ENCODE data around the gene FCHSD2. TPM values are rescaled to one million over a fixed set of nuclear protein-coding genes. Genes with fewer than 3 reads are reported as not detected.

The FCHSD2 gene
- total and polyA plus RNA-seq, 2 of the 8 experiments (the other 6 are each of a cell fraction or from before 2014, with no cell fraction given) = 4.1 to 7.8 TPM

DNA sequence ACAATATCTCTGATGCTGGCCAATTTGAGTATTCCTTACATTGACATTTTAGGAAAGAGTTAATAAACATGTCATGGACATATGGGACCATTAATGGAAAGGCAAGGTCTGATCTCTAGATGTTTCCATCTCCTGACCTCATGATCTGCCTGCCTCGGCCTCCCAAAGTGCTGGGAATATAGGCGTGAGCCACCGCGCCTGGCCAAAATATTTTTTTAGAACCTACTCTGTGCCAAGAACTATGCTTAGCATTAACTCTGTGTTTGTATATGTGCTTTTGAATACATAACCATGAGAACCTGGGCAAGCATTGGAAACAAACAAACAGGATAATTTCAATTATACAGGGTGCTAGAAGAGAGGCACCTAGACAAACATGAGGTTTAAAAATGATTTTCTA lies 204.7 kb downstream of the FCHSD2 start:
- Histone ChIP-seq H4K5ac (ENCODE audit: insufficient read length, low read depth, low read length) (no peak overlapping the region), H4K8ac (ENCODE audit: extremely low read depth, insufficient read depth, low read length) (no peak overlapping the region), H3K18ac (ENCODE audit: extremely low read depth, low read length) (no peak overlapping the region), H2BK120ac (replicated peaks; ENCODE audit: low read depth, low read length) (no peak overlapping the region), H3K27me3 (replicated peaks in 1 of 4; ENCODE audit: control insufficient read depth in 3 of 4, extremely low read depth in 1 of 4, insufficient read depth in 3 of 4, low read length in 3 of 4) (no peaks in the 10 kb centered on the region), H3K79me2 (ENCODE audit: control insufficient read depth in 1 of 2, insufficient read depth in 2 of 2, low read length in 2 of 2) (no peaks in the 10 kb centered on the region), H3K27ac (ENCODE audit: low read depth, low read length) (no peak overlapping the region), H3K36me3 (ENCODE audit: control insufficient read depth in 2 of 4, insufficient read depth in 4 of 4, low read length in 3 of 4) (no peaks in the 10 kb centered on the region), H2BK20ac (ENCODE audit: low read length) (no peak overlapping the region), H3K14ac (ENCODE audit: insufficient read length) (no peak overlapping the region), H3K79me1 (ENCODE audit: low read depth, low read length) (no peaks in the 10 kb centered on the region), H3K23me2 (ENCODE audit: low read depth, low read length) (no peaks in the 10 kb centered on the region), H4K91ac (replicated peaks; ENCODE audit: insufficient read length, low read length) (no peak overlapping the region), H3K9me3 (ENCODE audit: insufficient read depth in 2 of 2, low read depth in 1 of 2, low read length in 1 of 2) (no peaks in the 10 kb centered on the region), H3K4me1 (replicated peaks in 1 of 4; ENCODE audit: control insufficient read depth in 3 of 4, insufficient read depth in 4 of 4, low read length in 3 of 4) (no peaks in the 10 kb centered on the region), H3K56ac (replicated peaks; ENCODE audit: insufficient read length, low read depth, low read length) (no peak overlapping the region), H2BK5ac (ENCODE audit: low read depth, low read length) (no peak overlapping the region), H4K20me1 (replicated peaks in 1 of 2; ENCODE audit: control insufficient read depth in 1 of 2, insufficient read depth in 2 of 2, low read length in 2 of 2) (no peaks in the 10 kb centered on the region), H2AK5ac (ENCODE audit: low read depth, low read length) (no peak overlapping the region), H2BK12ac (ENCODE audit: low read depth, low read length) (no peak overlapping the region), H3K9ac (replicated peaks in 1 of 4; ENCODE audit: extremely low read depth in 1 of 4, low read depth in 3 of 4, low read length in 3 of 4) (no peak overlapping the region), H3K4ac (replicated peaks; ENCODE audit: insufficient read length, low read depth, low read length) (no peak overlapping the region), H2AFZ (ENCODE audit: low read length) (no peak overlapping the region), H2BK15ac (ENCODE audit: low read length) (no peak overlapping the region), H3K23ac (ENCODE audit: insufficient read length) (no peak overlapping the region), H3K4me3 (ENCODE audit: extremely low read depth in 1 of 4, insufficient read depth in 2 of 4, low read depth in 3 of 4, low read length in 4 of 4) (no peak overlapping the region), H3K4me2 (ENCODE audit: insufficient read depth in 1 of 2, low read depth in 2 of 2, low read length in 2 of 2) (no peak overlapping the region)
- FAIRE-seq = no peak
- DNase-seq (ENCODE audit: low read depth in 1 of 2, low spot score in 2 of 2) = no peak
- ChIA-PET CTCF (ENCODE audit: partially characterized antibody) (interaction anchor here (0.6 kb wide), 1 partner anchor 24 kb away, joined by 4 read pairs; no protein-coding TSS in a partner anchor), POLR2A (ENCODE audit: partially characterized antibody) (no interaction called here)
- TF ChIP-seq JUND (IDR thresholded peaks at IDR 0.05; ENCODE audit: low read length) = no peak
- TF ChIP-seq NANOG (IDR thresholded peaks at IDR 0.05; ENCODE audit: insufficient read depth, low read depth, low read length, poor library complexity, severe bottlenecking) = no peak
- TF ChIP-seq ZNF274 (IDR thresholded peaks at IDR 0.05; ENCODE audit: borderline replicate concordance, extremely low read depth, low read length) = no peak
- TF ChIP-seq RNF2 (IDR thresholded peaks at IDR 0.05; ENCODE audit: borderline replicate concordance, low read depth, low read length, missing control alignments, poor library complexity, severe bottlenecking) = no peak
- TF ChIP-seq, protein P1, sequence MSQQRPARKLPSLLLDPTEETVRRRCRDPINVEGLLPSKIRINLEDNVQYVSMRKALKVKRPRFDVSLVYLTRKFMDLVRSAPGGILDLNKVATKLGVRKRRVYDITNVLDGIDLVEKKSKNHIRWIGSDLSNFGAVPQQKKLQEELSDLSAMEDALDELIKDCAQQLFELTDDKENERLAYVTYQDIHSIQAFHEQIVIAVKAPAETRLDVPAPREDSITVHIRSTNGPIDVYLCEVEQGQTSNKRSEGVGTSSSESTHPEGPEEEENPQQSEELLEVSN (IDR thresholded peaks at IDR 0.05) = no peak
- no peak for TF ChIP-seq KDM5A (IDR thresholded peaks at IDR 0.05; ENCODE audit: low read length)
- 96% methylated on average over 4 of the region's 4 CpGs; no CpG with 5 or more reads in 1 of the 2 experiments for WGBS, 2 experiments (ENCODE audit: extremely low coverage in 1 of 2, insufficient coverage in 1 of 2, insufficient read length in 1 of 2, insufficient replicate concordance in 2 of 2, low coverage in 1 of 2, low lambda C conversion rate in 2 of 2, missing lambda C conversion rate in 1 of 2)
